Fibroblast of lung (primary cell): ENCODE results near the gene KRT16. TPM values are rescaled to one million over a fixed set of nuclear protein-coding genes. Genes with fewer than 3 reads are reported as not detected.
A peak's percentile ranks its signal among the peaks of the same experiment; 100 is the strongest.
"Not testable (repeated sequence)": the region's sequence is repeated elsewhere in the genome, so short reads cannot be mapped to it uniquely, and the experiment has no call there.

Source experiments
- DNase-seq, 2 donors: peaks; one replicate each; pipeline versions ENCODE4 v3.0.0 to v3.0.0-alpha.2; 2010; ENCODE audit warnings: low read depth in 2 of 2
- H2AFZ ChIP-seq: 2 replicates; pipeline ENCODE4 v1.5.1; 2012; ENCODE audit warnings: low read length, control low read depth, inconsistent platforms
- H3K27ac ChIP-seq: 2 replicates; pipeline ENCODE4 v1.5.1; 2011; ENCODE audit warnings: low read length, control low read depth; ENCODE audit not compliant: insufficient read depth
- H3K27me3 ChIP-seq: 2 replicates; pipeline ENCODE4 v1.5.1; 2011; ENCODE audit warnings: mild to moderate bottlenecking, low read length; ENCODE audit not compliant: control insufficient read depth, insufficient read depth
- H3K36me3 ChIP-seq: 2 replicates; pipeline ENCODE4 v1.5.1; 2011; ENCODE audit warnings: low read length; ENCODE audit not compliant: control insufficient read depth, insufficient read depth
- H3K4me1 ChIP-seq: 2 replicates; pipeline ENCODE4 v1.5.1; 2011; ENCODE audit warnings: low read length; ENCODE audit not compliant: control insufficient read depth, insufficient read depth; ENCODE audit errors: extremely low read depth
- H3K4me2 ChIP-seq: 2 replicates; pipeline ENCODE4 v1.5.1; 2011; ENCODE audit warnings: low read length, control low read depth; ENCODE audit not compliant: insufficient read depth; ENCODE audit errors: extremely low read depth
- H3K4me3 ChIP-seq, 4 experiments: fragments of 200-600 bp in 1 of 4; sonication (generic) in 1 of 4; replicated peaks in 1 of 4; 2 replicates each; pipeline ENCODE4 v1.5.1; 2011 to 2016; ENCODE audit warnings: low read length in 4 of 4, low read depth in 3 of 4, mild to moderate bottlenecking in 3 of 4, control low read depth in 2 of 4, inconsistent platforms in 1 of 4, mixed read lengths in 1 of 4; ENCODE audit not compliant: insufficient read depth in 1 of 4; ENCODE audit errors: control extremely low read depth in 1 of 4
- H3K79me2 ChIP-seq: 2 replicates; pipeline ENCODE4 v1.5.1; 2012; ENCODE audit warnings: mild to moderate bottlenecking, low read length, inconsistent platforms; ENCODE audit not compliant: control insufficient read depth, insufficient read depth
- H3K9ac ChIP-seq: 2 replicates; pipeline ENCODE4 v1.5.1; 2011; ENCODE audit warnings: mild to moderate bottlenecking, low read length, control low read depth; ENCODE audit not compliant: insufficient read depth
- H3K9me3 ChIP-seq: 2 replicates; pipeline ENCODE4 v1.5.1; 2012; ENCODE audit warnings: low read depth, low read length; ENCODE audit not compliant: control insufficient read depth, insufficient read depth
- H4K20me1 ChIP-seq: 2 replicates; pipeline ENCODE4 v1.5.1; 2011; ENCODE audit warnings: low read length; ENCODE audit not compliant: control insufficient read depth, insufficient read depth; ENCODE audit errors: extremely low read depth
- CTCF ChIP-seq, 2 donors: IDR thresholded peaks in 1 of 2; conservative IDR thresholded peaks in 1 of 2; 1 replicate in 1 of 2; 2 replicates in 1 of 2; pipeline ENCODE4 v1.5.1; 2011 to 2012; ENCODE audit warnings: low read length in 2 of 2, control low read depth in 1 of 2, inconsistent platforms in 1 of 2, low read depth in 1 of 2, mild to moderate bottlenecking in 1 of 2
- EZH2 ChIP-seq: IDR thresholded peaks from 2 replicates; pipeline ENCODE4 v1.5.1; 2012; ENCODE audit warnings: low read length, control low read depth, mild to moderate bottlenecking; ENCODE audit errors: missing control alignments
- polyA plus RNA-seq, 2 donors: library from polyadenylated mRNA; depleted of rRNA in 1 of 2; stranded (reverse) in 1 of 2; unstranded in 1 of 2; fragments of >200 nt; gene quantifications; 2 replicates each; pipeline ENCODE4 v1.2.1, GENCODE V29; 2011 to 2012; ENCODE audit warnings: missing spikeins in 1 of 2
- total RNA-seq: library from RNA; depleted of rRNA; stranded (reverse); fragments of >200 nt; gene quantifications from 2 replicates; pipeline ENCODE4 v1.2.1, GENCODE V29; 2014

Gene KRT16
- total and polyA plus RNA-seq, 2 donors (not counting 1 experiment from before 2014, with no cell fraction given): 0.09 TPM; not detected in 1

- no peaks in the 10 kb centered on the region for H4K20me1 ChIP-seq
- no peaks in the 10 kb centered on the region for H3K36me3 ChIP-seq
- H3K4me2 ChIP-seq: no peak overlapping the region
- H3K4me3 ChIP-seq: no peak overlapping the region
- no peak for TF ChIP-seq EZH2
- peak; percentile 57 to 91 for TF ChIP-seq CTCF (conservative IDR thresholded peaks at IDR 0.05 in 1 of 2, IDR thresholded peaks at IDR 0.05 in 1 of 2; ENCODE audit: low read depth in 1 of 2, low read length in 2 of 2)
- H3K27me3 ChIP-seq: no peaks in the 10 kb centered on the region
- no peak overlapping the region for H3K27ac ChIP-seq
- H3K9me3 ChIP-seq: no peaks in the 10 kb centered on the region
- H3K79me2 ChIP-seq: no peaks in the 10 kb centered on the region
- peak; percentile 55 to 61 for DNase-seq
- H3K4me1 ChIP-seq: no peaks in the 10 kb centered on the region
- no peak overlapping the region for H3K9ac ChIP-seq
- H2AFZ ChIP-seq: no peak overlapping the region
Measured at GRCh38 chr17:41579484-41580243, 32.9 kb downstream of the KRT16 start.

GRCh38 chr17:41578971-41579370, 33.6 kb downstream of the KRT16 start:
- H3K27ac ChIP-seq: no peak overlapping the region
- H3K4me2 ChIP-seq: no peak overlapping the region
- no peaks in the 10 kb centered on the region for H4K20me1 ChIP-seq
- no peak overlapping the region for H3K4me3 ChIP-seq
- H2AFZ ChIP-seq: no peak overlapping the region
- H3K9ac ChIP-seq: no peak overlapping the region
- H3K36me3 ChIP-seq: no peaks in the 10 kb centered on the region
- H3K79me2 ChIP-seq: no peaks in the 10 kb centered on the region
- H3K4me1 ChIP-seq: no peaks in the 10 kb centered on the region
- TF ChIP-seq EZH2 (no peak), CTCF (conservative IDR thresholded peaks at IDR 0.05 in 1 of 2, IDR thresholded peaks at IDR 0.05 in 1 of 2; ENCODE audit: low read depth in 1 of 2, low read length in 2 of 2) (no peak)
- DNase-seq: no peak
- no peaks in the 10 kb centered on the region for H3K9me3 ChIP-seq
- no peaks in the 10 kb centered on the region for H3K27me3 ChIP-seq

- TF ChIP-seq EZH2 (no peak), CTCF (conservative IDR thresholded peaks at IDR 0.05 in 1 of 2, IDR thresholded peaks at IDR 0.05 in 1 of 2; ENCODE audit: low read depth in 1 of 2, low read length in 2 of 2) (no peak)
- no peaks in the 10 kb centered on the region for H3K79me2 ChIP-seq
Measured at GRCh38 chr17:41578538-41578937, 34.0 kb downstream of the KRT16 start.

GRCh38 chr17:41576740-41577139, 35.8 kb downstream of the KRT16 start:
- H3K27me3 ChIP-seq, H3K36me3 ChIP-seq, H3K4me2 ChIP-seq, H3K27ac ChIP-seq, H2AFZ ChIP-seq, H3K4me3 ChIP-seq, H3K9ac ChIP-seq, H3K9me3 ChIP-seq, H3K79me2 ChIP-seq, H3K4me1 ChIP-seq, H4K20me1 ChIP-seq, DNase-seq: not testable (repeated sequence)

More at GRCh38 chr17:41578538-41578937, 34.0 kb downstream of the KRT16 start:
- Histone ChIP-seq H3K4me1 (no peaks in the 10 kb centered on the region), H3K9ac (no peak overlapping the region), H2AFZ (no peak overlapping the region), H3K27me3 (no peaks in the 10 kb centered on the region), H3K9me3 (no peaks in the 10 kb centered on the region), H3K36me3 (no peaks in the 10 kb centered on the region), H3K27ac (no peak overlapping the region), H4K20me1 (no peaks in the 10 kb centered on the region), H3K4me3 (no peak overlapping the region), H3K4me2 (no peak overlapping the region)
- no peak for DNase-seq
